Stimulated activated CD4-positive, alpha-beta T cell treated with anti-CD3 and anti-CD28 coated beads, Interleukin-15, amount 100 ng/mL, for 24 hours (primary cell): ENCODE results near the gene VEGFD.

Experiments
- DNase-seq: peaks from one replicate; pipeline ENCODE4 v3.0.0-alpha.2; 2020

VEGFD gene

GRCh38 chrX:15299941-15300851 lies 84.0 kb downstream of the VEGFD start:
- DNase-seq, result no peak

- no peak for DNase-seq
Measured at GRCh38 chrX:15298780-15299179, 85.4 kb downstream of the VEGFD start.

- no peak for DNase-seq
Measured at GRCh38 chrX:15298201-15298600, 86.0 kb downstream of the VEGFD start.
